T-helper 1 cell (primary cell): ENCODE measurements around the gene SLC16A7.
A peak's percentile ranks its signal among the peaks of the same experiment; 100 is the strongest.
"Not testable (repeated sequence)": the region's sequence is repeated elsewhere in the genome, so short reads cannot be mapped to it uniquely, and the experiment has no call there.

ENCODE experiments used
- DNase-seq, 5 donors: peaks; one replicate each; pipeline ENCODE4 v3.0.0-alpha.2; 2012 to 2020

The SLC16A7 gene

DNA sequence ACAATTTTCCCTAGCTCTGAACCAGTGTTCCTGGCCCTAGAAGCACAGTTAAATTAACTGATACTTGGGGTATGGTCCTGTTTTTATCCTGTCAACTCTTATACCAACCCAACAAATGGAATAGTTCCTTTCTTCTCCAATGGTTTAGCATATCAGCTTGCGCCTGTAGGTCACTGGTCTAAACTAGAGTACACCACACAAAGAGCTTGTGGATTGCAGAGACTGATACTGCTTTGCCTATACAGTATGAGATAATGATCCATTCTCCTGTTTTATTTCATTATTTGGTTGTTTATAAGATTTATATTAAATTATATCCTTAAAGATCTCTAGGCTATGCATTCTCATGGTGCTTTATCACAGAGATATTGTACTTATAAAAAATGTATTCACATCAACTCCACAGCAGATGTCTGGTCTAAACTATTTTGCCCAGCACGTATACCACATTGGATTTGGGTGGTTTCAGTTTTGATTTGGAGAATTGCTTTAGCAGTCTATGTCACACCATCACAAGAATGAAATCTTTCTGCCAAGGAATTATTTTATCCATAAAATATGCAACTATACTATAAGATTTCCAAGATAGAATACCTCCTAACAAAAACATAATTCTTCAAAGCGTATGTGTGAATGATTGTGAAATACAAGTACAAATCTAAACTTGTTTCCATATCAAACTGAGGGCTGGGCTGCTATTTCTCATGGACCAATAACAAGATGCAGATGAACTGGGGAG is 142.1 kb downstream of the SLC16A7 start:
- DNase-seq, result no peak

DNA sequence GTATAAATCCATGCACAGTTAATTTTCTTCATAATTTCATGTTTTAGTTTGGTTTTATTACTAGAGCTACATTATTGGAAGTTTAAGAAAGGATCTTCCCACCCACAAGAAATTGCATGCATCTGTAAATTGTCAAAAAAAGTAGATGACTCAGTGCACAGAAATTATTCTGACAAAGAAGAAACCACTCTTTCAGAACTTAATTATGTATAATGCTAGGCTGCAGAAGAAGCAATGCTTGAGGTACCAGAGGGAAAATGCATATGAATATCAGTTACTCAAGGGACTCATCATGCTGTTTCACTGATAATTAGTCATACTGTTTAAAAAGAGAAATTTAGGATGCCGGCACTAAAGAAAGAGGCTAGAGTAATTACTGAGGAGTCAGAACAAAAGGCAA is 147.0 kb downstream of the SLC16A7 start:
- no peak for DNase-seq

DNA sequence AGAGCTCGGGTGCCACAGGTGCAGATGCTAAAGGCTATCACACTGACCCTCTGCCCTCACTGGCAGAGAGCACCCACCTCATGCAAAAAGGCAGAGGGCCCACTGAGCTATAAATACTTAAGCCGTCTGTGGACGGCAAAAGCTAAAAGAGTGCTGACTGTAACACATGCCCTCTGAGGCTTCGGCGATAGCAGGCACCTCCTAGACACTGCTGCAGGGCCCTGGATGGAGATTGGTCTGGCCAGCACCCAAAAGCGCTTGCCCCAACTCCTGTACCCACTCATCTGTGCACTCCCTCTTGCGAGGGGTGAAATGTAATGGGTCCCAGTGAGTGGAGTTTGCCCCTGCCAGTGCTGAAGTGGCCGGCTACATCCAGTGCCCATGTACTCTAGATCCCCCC is 148.7 kb downstream of the SLC16A7 start:
- no peak for DNase-seq

DNA sequence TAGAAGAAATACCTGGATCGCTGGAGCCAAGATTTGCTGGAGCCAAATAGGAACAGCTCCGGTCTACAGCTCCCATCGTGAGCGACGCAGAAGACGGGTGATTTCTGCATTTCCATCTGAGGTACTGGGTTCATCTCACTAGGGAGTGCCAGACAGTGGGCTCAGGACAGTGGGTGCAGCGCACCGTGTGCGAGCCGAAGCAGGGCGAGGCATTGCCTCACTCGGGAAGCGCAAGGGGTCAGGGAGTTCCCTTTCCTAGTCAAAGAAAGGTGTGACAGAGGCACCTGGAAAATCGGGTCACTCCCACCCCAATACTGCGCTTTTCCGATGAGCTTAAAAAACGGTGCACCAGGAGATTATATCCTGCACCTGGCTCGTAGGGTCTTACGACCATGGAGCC is 155.3 kb downstream of the SLC16A7 start:
- DNase-seq, result not testable (repeated sequence)

DNA sequence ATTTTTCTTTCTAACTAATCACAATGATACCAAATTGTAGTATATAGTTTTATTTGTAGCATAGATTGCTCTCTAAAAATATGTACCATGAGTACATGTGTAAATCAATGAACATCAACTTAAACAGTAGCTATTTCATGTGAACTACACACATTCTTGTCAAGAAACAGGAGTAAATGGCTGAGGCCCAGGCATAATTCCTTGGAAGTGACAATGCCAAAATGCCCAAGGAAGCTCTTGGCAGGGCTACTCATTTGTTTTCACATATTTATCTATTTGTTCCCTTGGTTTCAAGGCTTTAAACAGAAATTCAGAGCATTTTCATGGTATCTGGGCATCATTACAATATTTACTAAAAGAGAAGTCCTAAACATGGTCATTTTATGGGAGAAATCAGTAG is 165.7 kb downstream of the SLC16A7 start:
- DNase-seq, result no peak

DNA sequence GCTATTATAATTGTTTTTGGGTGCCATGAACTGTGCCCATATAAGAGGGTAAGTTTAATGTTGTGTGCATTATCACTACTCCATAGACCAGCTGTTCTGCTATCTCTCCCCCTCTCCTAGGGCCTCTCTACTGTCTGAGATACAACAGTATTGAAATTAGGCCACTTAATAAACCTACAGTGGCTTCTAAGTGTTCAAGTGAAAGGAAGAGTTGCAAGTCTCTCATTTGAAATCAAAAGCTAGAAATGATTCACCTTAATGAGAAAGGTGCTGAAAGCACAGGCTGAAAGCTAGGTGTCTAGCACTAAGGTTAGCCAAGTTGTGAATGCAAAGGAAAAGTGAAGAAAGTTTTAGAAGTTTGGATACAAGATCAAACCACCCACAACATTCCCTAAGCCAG is 168.0 kb downstream of the SLC16A7 start:
- no peak for DNase-seq

DNA sequence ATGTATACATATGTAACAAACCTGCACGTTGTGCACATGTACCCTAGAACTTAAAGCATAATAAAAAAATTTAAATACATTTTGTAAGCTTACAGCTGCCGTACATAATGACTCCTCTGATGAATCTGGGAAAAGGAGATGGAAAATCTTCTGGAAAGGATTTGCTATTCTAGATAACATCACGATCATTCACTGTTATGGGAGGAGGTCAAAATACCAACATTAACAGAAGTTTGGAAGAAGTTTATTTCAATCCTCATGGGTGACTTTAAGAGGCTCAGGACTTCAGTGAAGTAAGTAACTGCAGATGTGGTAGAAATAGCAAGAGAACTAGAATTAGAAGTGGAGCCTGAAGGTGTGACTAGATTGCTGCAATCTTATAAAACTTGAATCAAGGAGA is 172.2 kb downstream of the SLC16A7 start:
- no peak for DNase-seq

DNA sequence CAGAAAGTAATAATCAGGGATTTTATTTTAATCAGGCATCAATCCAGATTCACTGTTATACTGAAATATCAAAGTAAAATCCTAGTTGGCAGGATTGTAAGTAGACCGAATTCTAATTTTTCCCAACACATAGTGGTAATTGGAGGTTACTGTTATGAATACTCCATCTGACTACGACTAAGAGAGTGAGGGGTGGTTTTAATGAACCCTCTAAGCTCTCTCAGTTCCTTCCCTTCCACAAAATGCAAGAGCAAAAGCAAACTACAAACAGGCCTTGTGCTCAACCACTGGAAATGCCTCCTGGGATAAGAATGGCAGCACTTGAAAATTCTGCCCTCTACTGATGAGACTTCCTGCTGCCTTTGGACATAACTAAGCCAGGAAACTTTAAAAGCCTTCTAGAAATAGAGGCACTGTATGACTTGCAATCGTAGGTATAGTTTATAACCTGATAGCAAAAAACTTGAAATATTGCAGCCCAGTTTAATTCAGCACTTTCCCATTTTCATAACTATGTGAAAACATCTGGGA is 184.8 kb downstream of the SLC16A7 start:
- DNase-seq, result no peak

DNA sequence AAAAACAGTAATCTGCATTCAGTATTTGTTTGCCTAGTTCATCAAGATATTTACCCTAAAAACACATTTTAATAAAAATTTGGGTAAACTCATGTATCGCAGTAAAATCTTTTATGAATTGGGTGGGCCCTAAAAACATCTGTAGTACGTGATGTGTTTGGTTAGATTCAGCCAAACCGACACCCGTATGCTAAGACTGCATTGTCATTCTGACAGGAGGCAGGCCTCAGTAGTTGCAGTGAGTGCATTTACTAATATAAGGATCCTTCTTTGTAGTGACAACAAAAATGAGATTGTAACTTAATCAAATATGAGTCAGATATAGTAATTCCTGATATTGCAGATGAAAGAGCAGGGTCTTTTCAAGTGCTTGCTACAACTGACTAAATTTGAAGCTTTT is 191.8 kb downstream of the SLC16A7 start:
- DNase-seq, result no peak

DNA sequence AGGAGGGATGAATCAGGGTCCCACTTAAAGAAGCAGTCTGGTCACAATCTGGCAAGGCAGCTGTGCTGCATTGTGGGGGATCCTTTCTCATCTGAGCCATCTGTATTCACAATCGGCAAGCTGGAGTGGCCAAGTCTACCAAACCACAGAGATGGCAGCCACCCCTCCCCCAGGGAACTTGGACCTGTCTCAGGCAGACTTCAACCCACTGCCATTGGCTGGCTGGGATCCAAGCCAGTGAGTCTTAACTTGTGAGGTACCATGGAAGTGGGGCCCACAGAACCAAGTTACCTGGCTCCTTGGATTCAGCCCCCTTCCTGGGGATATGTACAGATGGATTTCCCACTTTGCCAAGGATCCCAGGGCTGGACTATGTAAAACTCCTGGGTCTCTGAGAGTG is 196.8 kb downstream of the SLC16A7 start:
- no peak for DNase-seq

DNA sequence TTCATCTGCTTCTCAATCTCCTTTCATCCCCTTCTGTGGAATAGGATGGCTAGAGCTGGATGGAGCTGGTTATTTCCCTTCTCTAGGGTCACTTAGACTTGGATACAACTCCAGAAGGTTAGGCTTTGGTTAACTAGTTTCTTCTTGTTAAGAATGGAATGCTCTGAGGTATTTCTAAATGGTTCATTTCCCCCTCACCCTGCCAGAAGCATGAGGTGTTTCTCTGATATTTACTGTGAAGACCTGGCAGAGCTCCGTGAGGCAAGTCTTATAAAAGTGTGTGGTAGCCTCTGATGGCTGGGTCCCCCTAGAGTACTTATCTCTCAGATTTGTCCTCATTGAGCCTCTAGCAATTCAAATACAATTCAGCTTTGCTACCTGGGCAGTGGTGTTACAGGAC is 207.9 kb downstream of the SLC16A7 start:
- DNase-seq, result no peak

DNA sequence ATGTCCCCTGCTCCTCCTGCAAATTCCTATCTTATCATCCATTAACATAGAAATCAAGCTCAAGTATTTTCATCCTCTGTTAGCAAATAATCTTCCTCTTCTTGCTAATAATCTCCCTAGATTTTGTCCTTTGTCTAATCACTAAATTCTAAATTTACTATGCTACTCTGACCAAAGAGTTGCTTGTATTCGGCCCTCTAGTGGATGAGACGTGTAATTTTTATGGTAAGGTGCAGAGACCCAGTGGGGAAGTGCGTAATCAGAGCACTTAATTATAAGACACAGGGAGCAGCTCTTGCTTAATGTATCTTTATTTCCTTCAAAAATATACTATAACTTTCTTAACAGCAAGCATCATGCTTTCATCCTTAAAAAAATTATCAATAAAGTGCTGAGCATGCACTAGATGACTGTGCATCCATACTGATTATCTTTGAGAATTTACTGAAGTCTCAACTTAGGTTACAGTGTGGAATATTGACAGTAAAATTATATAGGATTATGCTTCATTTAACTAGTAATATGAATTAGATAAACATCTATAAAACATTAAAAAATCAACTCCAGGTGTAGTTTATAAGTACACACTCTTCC is 212.6 kb downstream of the SLC16A7 start:
- DNase-seq, result peak in 1 of 5 donors; percentile 4

DNA sequence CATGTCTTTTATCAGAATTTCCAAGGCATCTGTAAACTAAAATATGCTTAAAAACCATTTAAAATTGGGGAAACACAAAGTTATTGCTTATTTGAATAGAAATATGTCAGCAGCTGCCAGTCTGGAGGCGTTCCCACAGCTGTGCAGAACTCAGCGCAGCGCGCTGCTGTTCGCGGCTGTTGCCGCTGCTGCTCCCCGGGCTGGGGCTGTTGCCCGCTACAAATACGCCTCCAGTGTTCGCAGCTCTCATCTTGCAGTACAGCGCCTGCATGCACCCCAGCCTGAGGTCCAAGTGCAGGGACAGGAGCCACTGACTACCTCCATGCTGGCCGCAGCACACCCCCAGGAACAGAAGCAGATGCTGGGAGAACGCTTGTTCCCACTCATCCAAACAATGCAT is 216.2 kb downstream of the SLC16A7 start:
- DNase-seq, result no peak

DNA sequence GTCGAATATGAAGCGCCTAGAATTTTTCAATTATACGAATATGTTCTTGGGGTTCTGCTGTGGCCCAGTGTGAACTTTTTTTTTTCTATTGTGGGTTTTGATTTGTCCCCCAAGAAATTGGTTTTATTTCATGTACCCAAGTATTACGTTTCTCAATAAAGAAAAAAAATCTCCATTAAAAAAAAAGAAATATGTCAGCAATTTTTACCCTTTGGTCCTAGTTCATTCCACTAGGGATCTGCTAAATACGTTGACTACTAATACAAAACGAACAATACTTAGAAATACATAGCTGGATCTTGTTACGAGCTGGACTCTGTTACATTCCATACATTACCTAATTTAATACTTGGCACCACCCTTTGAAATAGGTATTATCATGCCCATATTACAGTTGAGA is 216.9 kb downstream of the SLC16A7 start:
- no peak for DNase-seq

DNA sequence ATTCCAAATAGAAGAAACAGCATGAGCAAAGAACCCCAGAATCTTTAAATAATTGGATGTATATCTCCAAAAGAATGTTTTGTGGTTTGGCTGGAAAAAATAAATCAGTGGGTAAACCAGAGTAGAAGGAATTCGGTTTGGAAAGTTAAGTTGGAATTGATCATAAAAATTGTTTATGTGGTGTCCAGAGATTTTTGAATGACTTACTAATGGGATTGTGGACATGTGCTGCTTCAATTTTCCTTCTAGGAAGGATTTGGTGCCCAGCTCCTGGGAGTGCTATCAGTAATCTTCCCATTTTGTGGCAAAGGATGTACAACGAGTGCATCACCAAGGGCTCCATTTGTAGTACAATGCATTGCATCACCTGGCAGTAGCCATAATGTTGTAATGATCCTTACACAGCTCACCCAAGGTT is 224.8 kb downstream of the SLC16A7 start:
- no peak for DNase-seq

DNA sequence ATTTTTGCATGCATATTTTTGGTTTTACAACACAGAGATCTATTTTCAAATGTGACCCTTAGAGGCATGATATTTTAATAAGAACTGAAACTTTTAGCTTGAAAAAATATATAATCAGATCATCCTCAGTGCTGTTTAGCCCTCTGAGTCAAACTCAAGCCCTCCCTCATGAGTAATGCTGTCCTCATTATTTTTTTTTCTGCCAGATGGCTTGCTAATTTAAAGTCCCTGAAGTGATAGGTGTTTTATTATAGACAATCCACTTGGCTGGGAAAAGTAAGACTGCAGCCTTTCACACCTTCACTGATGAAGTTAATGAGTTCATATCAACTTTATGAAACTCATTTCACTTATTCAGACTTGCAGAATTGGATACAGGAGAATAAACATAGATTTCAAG is 227.7 kb downstream of the SLC16A7 start:
- DNase-seq, result no peak

DNA sequence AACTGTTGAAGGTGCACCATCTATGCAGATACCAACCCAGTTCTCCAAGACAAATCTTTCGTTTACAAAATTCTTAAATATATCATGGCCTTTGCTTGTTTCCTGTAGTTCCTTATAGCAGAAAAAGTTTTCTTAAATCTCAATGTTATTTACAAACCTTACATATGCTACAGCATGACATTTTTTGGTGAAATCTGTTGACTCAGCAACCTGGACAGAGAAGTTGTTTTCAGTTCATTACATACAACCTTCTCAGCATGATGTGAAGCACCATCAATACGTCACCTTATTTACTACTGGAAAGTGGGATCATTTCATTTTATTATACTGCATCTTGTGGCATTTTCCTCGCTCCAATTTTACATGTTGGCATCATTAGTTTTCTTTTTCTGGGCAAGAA is 231.9 kb downstream of the SLC16A7 start:
- no peak for DNase-seq

DNA sequence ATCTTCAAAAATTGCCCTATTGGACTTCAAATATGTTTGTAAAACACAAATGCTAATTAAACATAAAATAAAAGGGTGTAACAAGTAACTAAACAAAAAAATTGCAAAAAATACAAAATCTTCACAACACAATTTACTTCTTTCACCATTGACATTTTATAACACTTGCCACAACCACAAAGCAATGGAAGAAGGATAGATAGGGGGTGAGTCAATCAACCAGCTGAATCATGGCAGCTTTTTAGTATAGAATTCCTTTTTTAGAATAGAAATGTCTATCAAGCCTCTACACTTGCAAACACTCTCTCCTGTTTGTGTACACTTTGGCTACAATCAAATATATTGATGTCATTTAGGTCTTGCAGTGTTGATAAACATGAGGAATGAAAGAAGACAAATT is 232.7 kb downstream of the SLC16A7 start:
- no peak for DNase-seq

DNA sequence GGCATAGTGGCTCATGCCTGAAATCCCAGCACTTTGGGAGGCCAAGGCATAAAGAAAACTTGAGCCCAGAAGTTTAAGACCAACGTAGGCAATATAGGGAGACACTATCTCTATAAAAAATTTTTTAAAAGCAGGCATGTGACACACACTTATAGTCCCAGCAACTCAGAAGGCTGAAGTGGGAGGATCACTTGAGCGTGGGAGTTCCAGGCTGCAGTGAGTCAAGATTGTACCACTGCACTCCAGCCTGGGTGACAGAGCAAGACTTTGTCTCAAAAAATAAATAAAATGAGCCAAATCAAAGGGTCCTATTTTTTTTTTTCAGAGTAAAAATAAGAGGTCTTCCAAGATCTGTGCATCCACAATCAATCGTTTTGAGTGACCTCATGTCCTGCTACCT is 237.6 kb downstream of the SLC16A7 start:
- no peak for DNase-seq

DNA sequence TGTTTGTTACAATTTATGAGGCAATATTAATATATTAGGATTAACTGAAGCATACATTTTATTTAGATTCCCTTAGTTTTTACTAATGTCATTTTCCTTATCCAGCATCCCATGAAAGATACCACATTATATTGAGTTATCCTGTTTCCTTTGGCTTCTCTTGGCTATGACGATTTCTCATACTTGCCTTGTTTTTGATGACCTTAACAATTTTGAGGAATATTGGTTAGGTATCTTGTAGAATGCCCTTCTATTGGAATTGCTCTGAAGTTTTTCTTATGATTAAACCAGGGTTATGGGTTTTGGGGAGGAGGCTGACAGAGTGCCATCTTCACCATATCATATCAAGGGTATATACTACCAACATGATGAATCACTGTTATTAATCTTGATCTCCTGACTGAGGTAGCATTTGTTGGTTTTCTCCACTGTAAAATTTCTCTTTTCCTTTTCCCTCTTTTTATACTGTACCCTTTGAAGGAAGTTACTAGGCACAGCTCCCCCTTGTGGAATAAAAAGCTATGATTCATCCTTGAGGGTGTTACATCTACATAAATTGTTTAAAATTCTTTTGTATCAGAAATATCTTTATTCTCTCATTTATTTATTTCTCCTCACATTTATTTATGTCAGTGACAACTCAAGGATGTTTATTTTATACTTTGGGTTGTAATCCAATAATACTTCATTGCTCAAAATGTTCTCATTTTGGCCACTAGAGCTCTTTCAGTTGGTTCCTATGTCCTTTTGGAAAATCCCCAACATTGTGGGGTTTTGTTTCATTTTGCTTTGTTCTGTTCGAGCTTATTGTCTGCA is 239.0 kb downstream of the SLC16A7 start:
- peak in 1 of 5 donors; percentile 1 for DNase-seq
